HEK293 (cell line): ENCODE data around the gene SPTBN1.

Source experiments
- CTCF ChIA-PET: fragments of 350-600 bp; formaldehyde crosslinking; extraction: SDS; loops from one replicate; lab custom pipeline; 2021; ENCODE audit warnings: antibody characterized with exemption; lab: Yijun Ruan, JAX
- POLR2A ChIA-PET: fragments of 300-600 bp; formaldehyde crosslinking; extraction: SDS; loops from one replicate; lab custom pipeline; 2020; ENCODE audit warnings: antibody characterized with exemption, inconsistent platforms; lab: Yijun Ruan, JAX
- H3K27ac ChIP-seq: fragments of 200-500 bp; sonication (Bioruptor generic); 2 replicates; pipeline ENCODE4 v1.5.1; 2014; ENCODE audit warnings: low read depth, low read length, control low read depth, inconsistent platforms; ENCODE audit errors: extremely low read depth
- H3K36me3 ChIP-seq, 2 experiments: fragments of 200-500 bp in 1 of 2; sonication (Bioruptor generic) in 1 of 2; 1 replicate in 1 of 2; 2 replicates in 1 of 2; pipeline ENCODE4 v1.5.1; 2014 to 2017; ENCODE audit warnings: inconsistent platforms in 2 of 2, low read length in 2 of 2; ENCODE audit not compliant: control insufficient read depth in 2 of 2, insufficient read depth in 1 of 2
- H3K4me1 ChIP-seq: fragments of 200-500 bp; sonication (Bioruptor generic); 2 replicates; pipeline ENCODE4 v1.5.1; 2014; ENCODE audit warnings: mild to moderate bottlenecking, low read length, inconsistent platforms; ENCODE audit not compliant: control insufficient read depth, insufficient read depth
- H3K4me3 ChIP-seq: 2 replicates; pipeline ENCODE4 v1.5.1; 2011; ENCODE audit warnings: low read depth, mild to moderate bottlenecking, control low read depth, low read length, moderate library complexity
- H3K9me3 ChIP-seq: fragments of 200-500 bp; sonication (Bioruptor generic); 2 replicates; pipeline ENCODE4 v1.5.1; 2014; ENCODE audit warnings: low read depth, low read length, inconsistent platforms; ENCODE audit not compliant: control insufficient read depth, insufficient read depth
- GLIS2 ChIP-seq: fragments of 450-650 bp; formaldehyde crosslinking; IDR thresholded peaks from 2 replicates; pipeline ENCODE4 v1.5.1; 2016; ENCODE audit warnings: missing biosample characterization, missing genetic modification characterization
- KLF7 ChIP-seq: fragments of 450-650 bp; formaldehyde crosslinking; IDR thresholded peaks from 2 replicates; pipeline ENCODE4 v1.5.1; 2016; ENCODE audit warnings: missing biosample characterization, missing genetic modification characterization, borderline replicate concordance
- REPIN1 ChIP-seq: fragments of 450-650 bp; formaldehyde crosslinking; IDR thresholded peaks from 2 replicates; pipeline ENCODE4 v1.5.1; 2017; ENCODE audit warnings: missing biosample characterization, missing genetic modification characterization, low read depth
- ZNF133 ChIP-seq: fragments of 450-650 bp; formaldehyde crosslinking; IDR thresholded peaks from 2 replicates; pipeline ENCODE4 v1.5.1; 2016; ENCODE audit warnings: missing biosample characterization, missing genetic modification characterization
- ZNF148 ChIP-seq: fragments of 450-650 bp; formaldehyde crosslinking; IDR thresholded peaks from 2 replicates; pipeline ENCODE4 v1.5.0; 2017; ENCODE audit warnings: missing biosample characterization, missing genetic modification characterization, borderline replicate concordance
- ZNF2 ChIP-seq: fragments of 450-650 bp; formaldehyde crosslinking; IDR thresholded peaks from 2 replicates; pipeline ENCODE4 v1.5.1; 2016; ENCODE audit warnings: missing biosample characterization, missing genetic modification characterization
- ZNF211 ChIP-seq: fragments of 450-650 bp; formaldehyde crosslinking; IDR thresholded peaks from 2 replicates; pipeline ENCODE4 v1.5.1; 2016; ENCODE audit warnings: low read depth, missing biosample characterization, missing genetic modification characterization
- ZNF302 ChIP-seq: fragments of 450-650 bp; formaldehyde crosslinking; IDR thresholded peaks from 2 replicates; pipeline ENCODE4 v1.5.1; 2016; ENCODE audit warnings: missing biosample characterization, missing genetic modification characterization, low read depth
- ZNF341 ChIP-seq: fragments of 450-650 bp; formaldehyde crosslinking; IDR thresholded peaks from 2 replicates; pipeline ENCODE4; 2016; ENCODE audit warnings: low read depth, missing biosample characterization, missing genetic modification characterization
- ZNF473 ChIP-seq: fragments of 450-650 bp; formaldehyde crosslinking; IDR thresholded peaks from 2 replicates; pipeline ENCODE4 v1.5.1; 2017; ENCODE audit warnings: missing biosample characterization, missing genetic modification characterization
- ZNF501 ChIP-seq: fragments of 450-650 bp; formaldehyde crosslinking; IDR thresholded peaks from 2 replicates; pipeline ENCODE4 v1.5.1; 2016; ENCODE audit warnings: missing biosample characterization, missing genetic modification characterization
- ZNF513 ChIP-seq: fragments of 450-650 bp; IDR thresholded peaks from 2 replicates; pipeline ENCODE4 v1.5.1; 2018; ENCODE audit warnings: missing biosample characterization, missing genetic modification characterization
- ZNF664 ChIP-seq: fragments of 450-650 bp; formaldehyde crosslinking; IDR thresholded peaks from 2 replicates; pipeline ENCODE4 v1.5.1; 2016; ENCODE audit warnings: missing biosample characterization, missing genetic modification characterization
- ZNF777 ChIP-seq: fragments of 450-650 bp; formaldehyde crosslinking; IDR thresholded peaks from 2 replicates; pipeline ENCODE4 v1.5.1; 2017; ENCODE audit warnings: missing biosample characterization, missing genetic modification characterization, borderline replicate concordance
- ZSCAN5A ChIP-seq: fragments of 450-650 bp; formaldehyde crosslinking; IDR thresholded peaks from 2 replicates; pipeline ENCODE4 v1.5.1; 2016; ENCODE audit warnings: missing biosample characterization, missing genetic modification characterization
- TF ChIP-seq, protein P1 (sequence below): fragments of 450-650 bp; formaldehyde crosslinking; IDR thresholded peaks from 2 replicates; pipeline ENCODE4 v1.5.1; 2016; ENCODE audit warnings: missing biosample characterization, missing genetic modification characterization, borderline replicate concordance

The SPTBN1 gene

GRCh38 chr2:54564439-54564838 is 108.3 kb downstream of the SPTBN1 start:
- H3K36me3 ChIP-seq = no peaks in the 10 kb centered on the region

More at GRCh38 chr2:54564439-54564838, 108.3 kb downstream of the SPTBN1 start:
- peaks cover 14% of the 10 kb centered on the region for H3K4me1 ChIP-seq
- no peaks in the 10 kb centered on the region for H3K9me3 ChIP-seq
- no peak overlapping the region for H3K4me3 ChIP-seq
- POLR2A ChIA-PET = no interaction called here
- no peak for TF ChIP-seq GLIS2 (tag by site-specific recombination)
- no peak for TF ChIP-seq ZNF302
- no peak for TF ChIP-seq ZNF148 (tag by site-specific recombination)
- TF ChIP-seq ZNF341 (tag by site-specific recombination) = no peak
- TF ChIP-seq KLF7 = no peak
- no peak for TF ChIP-seq ZNF211 (tag by site-specific recombination)
- TF ChIP-seq, protein P1, sequence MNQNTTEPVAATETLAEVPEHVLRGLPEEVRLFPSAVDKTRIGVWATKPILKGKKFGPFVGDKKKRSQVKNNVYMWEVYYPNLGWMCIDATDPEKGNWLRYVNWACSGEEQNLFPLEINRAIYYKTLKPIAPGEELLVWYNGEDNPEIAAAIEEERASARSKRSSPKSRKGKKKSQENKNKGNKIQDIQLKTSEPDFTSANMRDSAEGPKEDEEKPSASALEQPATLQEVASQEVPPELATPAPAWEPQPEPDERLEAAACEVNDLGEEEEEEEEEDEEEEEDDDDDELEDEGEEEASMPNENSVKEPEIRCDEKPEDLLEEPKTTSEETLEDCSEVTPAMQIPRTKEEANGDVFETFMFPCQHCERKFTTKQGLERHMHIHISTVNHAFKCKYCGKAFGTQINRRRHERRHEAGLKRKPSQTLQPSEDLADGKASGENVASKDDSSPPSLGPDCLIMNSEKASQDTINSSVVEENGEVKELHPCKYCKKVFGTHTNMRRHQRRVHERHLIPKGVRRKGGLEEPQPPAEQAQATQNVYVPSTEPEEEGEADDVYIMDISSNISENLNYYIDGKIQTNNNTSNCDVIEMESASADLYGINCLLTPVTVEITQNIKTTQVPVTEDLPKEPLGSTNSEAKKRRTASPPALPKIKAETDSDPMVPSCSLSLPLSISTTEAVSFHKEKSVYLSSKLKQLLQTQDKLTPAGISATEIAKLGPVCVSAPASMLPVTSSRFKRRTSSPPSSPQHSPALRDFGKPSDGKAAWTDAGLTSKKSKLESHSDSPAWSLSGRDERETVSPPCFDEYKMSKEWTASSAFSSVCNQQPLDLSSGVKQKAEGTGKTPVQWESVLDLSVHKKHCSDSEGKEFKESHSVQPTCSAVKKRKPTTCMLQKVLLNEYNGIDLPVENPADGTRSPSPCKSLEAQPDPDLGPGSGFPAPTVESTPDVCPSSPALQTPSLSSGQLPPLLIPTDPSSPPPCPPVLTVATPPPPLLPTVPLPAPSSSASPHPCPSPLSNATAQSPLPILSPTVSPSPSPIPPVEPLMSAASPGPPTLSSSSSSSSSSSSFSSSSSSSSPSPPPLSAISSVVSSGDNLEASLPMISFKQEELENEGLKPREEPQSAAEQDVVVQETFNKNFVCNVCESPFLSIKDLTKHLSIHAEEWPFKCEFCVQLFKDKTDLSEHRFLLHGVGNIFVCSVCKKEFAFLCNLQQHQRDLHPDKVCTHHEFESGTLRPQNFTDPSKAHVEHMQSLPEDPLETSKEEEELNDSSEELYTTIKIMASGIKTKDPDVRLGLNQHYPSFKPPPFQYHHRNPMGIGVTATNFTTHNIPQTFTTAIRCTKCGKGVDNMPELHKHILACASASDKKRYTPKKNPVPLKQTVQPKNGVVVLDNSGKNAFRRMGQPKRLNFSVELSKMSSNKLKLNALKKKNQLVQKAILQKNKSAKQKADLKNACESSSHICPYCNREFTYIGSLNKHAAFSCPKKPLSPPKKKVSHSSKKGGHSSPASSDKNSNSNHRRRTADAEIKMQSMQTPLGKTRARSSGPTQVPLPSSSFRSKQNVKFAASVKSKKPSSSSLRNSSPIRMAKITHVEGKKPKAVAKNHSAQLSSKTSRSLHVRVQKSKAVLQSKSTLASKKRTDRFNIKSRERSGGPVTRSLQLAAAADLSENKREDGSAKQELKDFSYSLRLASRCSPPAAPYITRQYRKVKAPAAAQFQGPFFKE = no peak
- TF ChIP-seq ZNF501 (tag by site-specific recombination) = no peak
- no peak for TF ChIP-seq ZNF473 (tag by site-specific recombination)
- TF ChIP-seq ZNF777 (tag by site-specific recombination) = no peak
- no peak for TF ChIP-seq ZNF513
- no peak for TF ChIP-seq ZNF664 (tag by site-specific recombination)
- no peak for TF ChIP-seq ZSCAN5A (tag by site-specific recombination)
- TF ChIP-seq REPIN1 (tag by site-specific recombination) = no peak
- no peak for TF ChIP-seq ZNF2 (tag by site-specific recombination)
- no peak for TF ChIP-seq ZNF133 (tag by site-specific recombination)
- TF ChIP-seq, all 188 proteins: peak for 0
- CTCF ChIA-PET = no interaction called here
- H3K27ac ChIP-seq = no peak overlapping the region
